HepG2 (cell line): ENCODE data around the gene CLEC16A. TPM values are rescaled to one million over a fixed set of nuclear protein-coding genes. Genes with fewer than 3 reads are reported as not detected.

Experiments used
- CEBPB ChIP-seq: IDR thresholded peaks from 2 replicates; pipeline ENCODE4 v1.6.1; 2011; ENCODE audit warnings: low read depth, low read length, improper control_type of control experiment, borderline replicate concordance
- KAT7 ChIP-seq: IDR thresholded peaks from 2 replicates; pipeline ENCODE4 v1.6.1; 2018; ENCODE audit warnings: borderline replicate concordance, missing compliant biosample characterization
- MTF1 ChIP-seq: sonication (generic); formaldehyde crosslinking; IDR thresholded peaks from 2 replicates; pipeline ENCODE4 v1.5.0; 2020; ENCODE audit warnings: missing genetic modification reagents
- NRL ChIP-seq: sonication (generic); formaldehyde crosslinking; IDR thresholded peaks from 2 replicates; pipeline ENCODE4 v1.5.0; 2020; ENCODE audit warnings: missing genetic modification reagents, mild to moderate bottlenecking, moderate library complexity, borderline replicate concordance
- TRAFD1 ChIP-seq: sonication (generic); formaldehyde crosslinking; IDR thresholded peaks from 2 replicates; pipeline ENCODE4 v1.5.1; 2020; ENCODE audit warnings: missing genetic modification reagents, mild to moderate bottlenecking, borderline replicate concordance
- ZGPAT ChIP-seq: IDR thresholded peaks from 2 replicates; pipeline ENCODE4 v1.6.1; 2016; ENCODE audit warnings: mild to moderate bottlenecking
- ZNF451 ChIP-seq: sonication (generic); formaldehyde crosslinking; IDR thresholded peaks from 2 replicates; pipeline ENCODE4 v1.5.0; 2020; ENCODE audit warnings: mild to moderate bottlenecking, missing genetic modification reagents
- ZNF468 ChIP-seq: sonication (generic); formaldehyde crosslinking; IDR thresholded peaks from 2 replicates; pipeline ENCODE4 v1.8.0; 2022; ENCODE audit warnings: mild to moderate bottlenecking, moderate library complexity, missing genetic modification reagents
- ZNF678 ChIP-seq: sonication (generic); formaldehyde crosslinking; IDR thresholded peaks from 2 replicates; pipeline ENCODE4 v1.4.0; 2020; ENCODE audit warnings: mild to moderate bottlenecking, missing genetic modification reagents
- ZNF687 ChIP-seq: sonication (generic); formaldehyde crosslinking; IDR thresholded peaks from 2 replicates; pipeline ENCODE4 v1.5.1; 2020; ENCODE audit warnings: mild to moderate bottlenecking, missing genetic modification reagents, moderate library complexity
- ZNF776 ChIP-seq: sonication (generic); formaldehyde crosslinking; IDR thresholded peaks from 2 replicates; pipeline ENCODE4 v1.4.0; 2020; ENCODE audit warnings: mild to moderate bottlenecking, missing genetic modification reagents
- ZNF841 ChIP-seq: sonication (generic); formaldehyde crosslinking; IDR thresholded peaks from 2 replicates; pipeline ENCODE4 v1.8.1; 2023; ENCODE audit warnings: missing genetic modification reagents, borderline replicate concordance
- polyA plus RNA-seq, 8 experiments: library from polyadenylated mRNA; depleted of rRNA in 3 of 8; stranded (reverse) in 7 of 8; unstranded in 1 of 8; fragments of >200 nt; fragmentation: Illumina TruSeq in 4 of 8; extraction: Trizol in 4 of 8; gene quantifications; 2 replicates each; pipeline versions ENCODE4 v1.2.1 to v1.2.3, GENCODE V29; 2011 to 2016; ENCODE audit warnings: low read depth in 4 of 8, missing spikeins in 1 of 8, mixed read lengths in 1 of 8; ENCODE audit not compliant: insufficient read depth in 1 of 8
- total RNA-seq, 5 experiments: library from RNA; depleted of rRNA; stranded (reverse); fragments of >200 nt; fragmentation: Illumina TruSeq; extraction: Trizol; gene quantifications; 2 replicates each; pipeline ENCODE4 v1.2.3, GENCODE V29; 2016; ENCODE audit warnings: low read depth in 1 of 5

CLEC16A gene
- total and polyA plus RNA-seq, 2 of the 13 experiments (the other 11 are each of a cell fraction or from before 2014, with no cell fraction given) = 8.5 to 10.3 TPM

GRCh38 chr16:11145173-11145818 lies 200.9 kb downstream of the CLEC16A start (continued):
- TF ChIP-seq ZNF468 (CRISPR knock-in tag) (no peak), ZNF678 (no peak), ZNF776 (CRISPR knock-in tag) (0 out of 2 replicates have a peak, but pooled peaks have one; percentile 50), CEBPB (peak; percentile 44; the same call in 1 of the 2 replicates), ZNF841 (CRISPR knock-in tag) (no peak), MTF1 (CRISPR knock-in tag) (no peak), TRAFD1 (CRISPR knock-in tag) (no peak), ZGPAT (CRISPR knock-in tag) (no peak), NRL (0 out of 2 replicates have a peak, but pooled peaks have one; percentile 23), KAT7 (CRISPR knock-in tag) (no peak), ZNF451 (no peak), ZNF687 (CRISPR knock-in tag) (peak; percentile 26)
